ENCODE results near the gene STX8. TPM values are rescaled to one million over a fixed set of nuclear protein-coding genes. Genes with fewer than 3 reads are reported as not detected.

The STX8 gene
- total RNA-seq, 1 experiment from 2014 or later: 38.8 TPM

- TF ChIP-seq EZH2 (IDR thresholded peaks at IDR 0.05): no peak
- no peak for TF ChIP-seq TCF7L2 (IDR thresholded peaks at IDR 0.05; ENCODE audit: borderline replicate concordance, extremely low read depth, insufficient read depth, insufficient read length)
- TF ChIP-seq RAD21 (IDR thresholded peaks at IDR 0.05; ENCODE audit: low read depth): no peak
- TF ChIP-seq CBX3 (IDR thresholded peaks at IDR 0.05; ENCODE audit: low read depth): no peak
- TF ChIP-seq ZNF274 (IDR thresholded peaks at IDR 0.05; ENCODE audit: low read depth, low read length): no peak
These were observed 141.0 kb downstream of the STX8 start (continued) for GRCh38 chr17:9434642-9435057.

GRCh38 chr17:9432934-9433421 is 142.6 kb downstream of the STX8 start:
- H3K9me2 ChIP-seq (ENCODE audit: insufficient read depth): no peaks in the 10 kb centered on the region
- ChIA-PET POLR2A (no interaction called here), RAD21 (ENCODE audit: low non-redundant PET in 1 of 2, low total read pairs in 2 of 2, uncharacterized antibody in 2 of 2, unreplicated experiment in 2 of 2) (no interaction called here), CTCF (no interaction called here)
- 0 out of 4 replicates have a peak, but pooled peaks cover 0 to 6% of the 10 kb centered on the region in 2 experiments for H3K4me1 ChIP-seq (ENCODE audit: control insufficient read depth in 1 of 2, insufficient read depth in 2 of 2, low read length in 2 of 2)
- no peak overlapping the region for H3K9ac ChIP-seq (ENCODE audit: low read length)
- no peaks in the 10 kb centered on the region for H3K36me3 ChIP-seq (ENCODE audit: control insufficient read depth in 1 of 2, insufficient read depth in 2 of 2, low read length in 2 of 2)
- no peaks in the 10 kb centered on the region for H3K27me3 ChIP-seq (ENCODE audit: insufficient read depth, low read length)
- no peak for ATAC-seq
- intact Hi-C loops (cut with micrococcal nuclease): no loop called here
- no peak for TF ChIP-seq SIN3A (IDR thresholded peaks at IDR 0.05; ENCODE audit: low read depth)
- no peak for TF ChIP-seq ELF1 (IDR thresholded peaks at IDR 0.05; ENCODE audit: borderline replicate concordance, low read depth)
- no peak for TF ChIP-seq ATF3 (IDR thresholded peaks at IDR 0.05)
- no peak for TF ChIP-seq EZH2 (IDR thresholded peaks at IDR 0.05)
- no peak for TF ChIP-seq SP1 (IDR thresholded peaks at IDR 0.05; ENCODE audit: low read depth)
- TF ChIP-seq ZFX (IDR thresholded peaks at IDR 0.05): no peak
- TF ChIP-seq CTCF (IDR thresholded peaks at IDR 0.05 in 2 of 3, conservative IDR thresholded peaks at IDR 0.05 in 1 of 3; ENCODE audit: borderline replicate concordance in 1 of 3, insufficient read depth in 1 of 3, low read depth in 2 of 3, low read length in 2 of 3): no peak
- TF ChIP-seq EZH2phosphoT487 (IDR thresholded peaks at IDR 0.05; ENCODE audit: borderline replicate concordance): no peak
- no peak for TF ChIP-seq RAD21 (IDR thresholded peaks at IDR 0.05; ENCODE audit: low read depth)
- no peak for TF ChIP-seq ZBTB33 (IDR thresholded peaks at IDR 0.05; ENCODE audit: extremely low read depth, insufficient replicate concordance, low read length)
- no peak for TF ChIP-seq EGR1 (IDR thresholded peaks at IDR 0.05; ENCODE audit: low read depth)
- TF ChIP-seq POLR2A (IDR thresholded peaks at IDR 0.05; ENCODE audit: borderline replicate concordance, extremely low read depth, insufficient read depth, insufficient read length): no peak
- BruUV-seq (replicated peaks): no TSS peak
- no peak overlapping the region for H3K4me3 ChIP-seq (replicated peaks in 1 of 2; ENCODE audit: low read depth in 1 of 2, low read length in 2 of 2)
- H2AFZ ChIP-seq (ENCODE audit: low read depth, low read length, poor library complexity, severe bottlenecking): no peak overlapping the region
- no peaks in the 10 kb centered on the region for H3K9me3 ChIP-seq (ENCODE audit: control insufficient read depth in 1 of 2, insufficient read depth in 1 of 2, low read depth in 1 of 2, low read length in 2 of 2)
- no peaks in the 10 kb centered on the region for H3K79me2 ChIP-seq (ENCODE audit: insufficient read depth, low read length)
- H3K4me2 ChIP-seq (ENCODE audit: low read length): no peak overlapping the region
- H3K27ac ChIP-seq (ENCODE audit: low read depth, low read length): no peak overlapping the region
- no peaks in the 10 kb centered on the region for H4K20me1 ChIP-seq (ENCODE audit: insufficient read depth)
- no peak for DNase-seq (ENCODE audit: low read depth, low spot score)
